DOHH2 (cell line): ENCODE results near the gene GNAT1.

Source experiments
- H3F3A ChIP-seq: fragments of 200-600 bp; sonication (generic), shearing (Covaris generic); 2 replicates; pipeline ENCODE4 v1.6.0; 2016; ENCODE audit warnings: antibody characterized with exemption, mild to moderate bottlenecking; ENCODE audit not compliant: control insufficient read depth, insufficient read depth
- H3K27ac ChIP-seq: fragments of 200-600 bp; sonication (generic); 2 replicates; pipeline ENCODE4 v1.5.1; 2014; ENCODE audit warnings: low read depth, mild to moderate bottlenecking, low read length, moderate library complexity
- H3K27me3 ChIP-seq: fragments of 200-600 bp; sonication (generic); 2 replicates; pipeline ENCODE4 v1.6.1; 2014; ENCODE audit warnings: mild to moderate bottlenecking, low read length, mixed read lengths; ENCODE audit not compliant: control insufficient read depth
- H3K36me3 ChIP-seq: fragments of 200-600 bp; sonication (generic); 2 replicates; pipeline ENCODE4 v1.6.1; 2014; ENCODE audit warnings: mild to moderate bottlenecking, low read length, moderate library complexity, mixed read lengths; ENCODE audit not compliant: control insufficient read depth
- H3K4me1 ChIP-seq: fragments of 200-600 bp; sonication (generic); 2 replicates; pipeline ENCODE4 v1.6.1; 2014; ENCODE audit warnings: mild to moderate bottlenecking, low read length, mixed read lengths; ENCODE audit not compliant: control insufficient read depth
- H3K4me2 ChIP-seq: fragments of 200-600 bp; sonication (generic); 2 replicates; pipeline ENCODE4 v1.6.0; 2014; ENCODE audit warnings: mild to moderate bottlenecking, low read length, moderate library complexity
- H3K4me3 ChIP-seq: fragments of 200-600 bp; sonication (generic); 2 replicates; pipeline ENCODE4 v1.5.1; 2014; ENCODE audit warnings: mild to moderate bottlenecking, low read length, mixed read lengths
- H3K79me2 ChIP-seq: fragments of 200-600 bp; sonication (generic); 2 replicates; pipeline ENCODE4 v1.6.1; 2014; ENCODE audit warnings: mild to moderate bottlenecking, low read length, mixed read lengths; ENCODE audit not compliant: control insufficient read depth
- H3K9me2 ChIP-seq: fragments of 200-600 bp; sonication (generic); replicated peaks from 2 replicates; pipeline ENCODE4 v1.6.1; 2014; ENCODE audit warnings: mild to moderate bottlenecking, low read length, mixed read lengths; ENCODE audit not compliant: control insufficient read depth
- H3K9me3 ChIP-seq: fragments of 200-600 bp; sonication (generic); 2 replicates; pipeline ENCODE4 v1.6.1; 2014; ENCODE audit warnings: antibody characterized with exemption, low read length, mixed read lengths; ENCODE audit not compliant: control insufficient read depth, insufficient read depth
- H4K20me1 ChIP-seq: fragments of 200-600 bp; sonication (generic); 2 replicates; pipeline ENCODE4 v1.6.0; 2014; ENCODE audit warnings: low read depth, mild to moderate bottlenecking, antibody characterized with exemption, low read length, moderate library complexity; ENCODE audit not compliant: control insufficient read depth, insufficient read depth
- CTCF ChIP-seq: fragments of 200-600 bp; sonication (generic); IDR thresholded peaks from one replicate; pipeline ENCODE4 v1.5.1; 2014; ENCODE audit warnings: antibody characterized with exemption, mild to moderate bottlenecking, low read depth, low read length; ENCODE audit not compliant: poor library complexity, severe bottlenecking
- EZH2phosphoT487 ChIP-seq: fragments of 200-600 bp; sonication (generic); IDR thresholded peaks from 2 replicates; pipeline ENCODE4 v1.6.1; 2017; ENCODE audit warnings: borderline replicate concordance, mild to moderate bottlenecking, antibody characterized with exemption, low read length, moderate library complexity, mixed read lengths

GNAT1 gene

DNA sequence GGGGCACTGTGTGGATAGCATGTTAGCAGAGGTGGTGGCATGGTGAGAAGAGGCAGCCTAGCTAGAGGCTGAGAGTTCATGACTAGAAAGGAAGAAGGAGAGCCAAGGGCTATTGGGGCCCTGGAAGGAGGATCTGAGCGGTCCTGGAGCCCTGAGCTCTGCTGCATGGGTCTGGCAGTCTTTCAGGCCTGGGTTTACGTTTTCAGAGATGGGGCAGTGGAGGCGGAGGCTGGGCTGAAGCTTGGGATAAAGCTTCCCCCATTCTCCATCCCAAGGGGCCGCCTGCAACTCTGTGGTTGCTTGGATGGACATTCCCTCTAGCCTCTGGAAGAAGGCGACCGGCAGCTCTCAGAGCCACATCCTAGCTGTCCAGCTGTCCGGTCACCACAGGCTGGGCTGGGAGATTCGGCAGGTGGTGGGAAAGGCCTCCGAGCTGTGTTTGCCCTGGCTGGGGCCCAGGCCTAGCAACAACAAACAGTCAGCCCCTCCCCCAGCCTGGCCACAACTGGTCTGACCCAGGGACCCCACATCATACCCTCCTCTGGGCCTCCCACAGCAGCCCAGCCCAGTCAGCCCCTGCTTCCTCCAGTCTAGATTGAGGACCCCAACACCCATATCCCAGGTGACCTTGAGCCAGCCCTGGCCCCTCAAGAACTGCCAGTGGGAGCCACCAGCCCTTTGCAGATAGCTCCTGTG lies 11.9 kb downstream of the GNAT1 start:
- Histone ChIP-seq H3K9me2 (no peaks in the 10 kb centered on the region), H3K9me3 (no peaks in the 10 kb centered on the region), H3K27me3 (peaks cover 62% of the 10 kb centered on the region), H3K4me3 (no peak overlapping the region), H3K27ac (no peak overlapping the region), H4K20me1 (no peaks in the 10 kb centered on the region), H3K79me2 (no peaks in the 10 kb centered on the region), H3K4me2 (no peak overlapping the region), H3F3A (no peaks in the 10 kb centered on the region), H3K4me1 (0 out of 2 replicates have a peak, but pooled peaks cover 3% of the 10 kb centered on the region), H3K36me3 (no peaks in the 10 kb centered on the region)
- TF ChIP-seq CTCF (no peak), EZH2phosphoT487 (no peak)

GRCh38 chr3:50203809-50204803 lies 12.7 kb downstream of the GNAT1 start:
- Histone ChIP-seq H3K27ac (no peak overlapping the region), H3K4me1 (0 out of 2 replicates have a peak, but pooled peaks cover 3% of the 10 kb centered on the region), H3K27me3 (peaks cover 62% of the 10 kb centered on the region), H3K36me3 (no peaks in the 10 kb centered on the region), H3F3A (no peaks in the 10 kb centered on the region), H3K9me3 (no peaks in the 10 kb centered on the region), H3K9me2 (no peaks in the 10 kb centered on the region), H4K20me1 (no peaks in the 10 kb centered on the region), H3K4me2 (no peak overlapping the region), H3K4me3 (no peak overlapping the region), H3K79me2 (no peaks in the 10 kb centered on the region)
- TF ChIP-seq CTCF (no peak), EZH2phosphoT487 (no peak)

GRCh38 chr3:50204804-50205412 lies 13.5 kb downstream of the GNAT1 start, which contains the start of gene SLC38A3:
TSS of gene SLC38A3 (plus strand) at chr3:50205271. CDS start at chr3:50214200, 8,929 bp downstream.
- H3K36me3 ChIP-seq = no peaks in the 10 kb centered on the region
- no peaks in the 10 kb centered on the region for H4K20me1 ChIP-seq
- H3K27me3 ChIP-seq = peaks cover 66% of the 10 kb centered on the region
- H3K27ac ChIP-seq = no peak within 1 kb of the TSS
- H3K4me2 ChIP-seq = no peak within 1 kb of the TSS
- H3K4me1 ChIP-seq = 0 out of 2 replicates have a peak, but pooled peaks cover 3% of the 10 kb centered on the region
- TF ChIP-seq CTCF (no peak), EZH2phosphoT487 (no peak; the same call in 1 of the 2 replicates)
- no peaks in the 10 kb centered on the region for H3F3A ChIP-seq
- H3K9me2 ChIP-seq = no peaks in the 10 kb centered on the region
- H3K9me3 ChIP-seq = no peaks in the 10 kb centered on the region
- H3K79me2 ChIP-seq = no peaks in the 10 kb centered on the region
- no peak within 1 kb of the TSS for H3K4me3 ChIP-seq
